ENCODE data around the gene TSBP1.

DNA sequence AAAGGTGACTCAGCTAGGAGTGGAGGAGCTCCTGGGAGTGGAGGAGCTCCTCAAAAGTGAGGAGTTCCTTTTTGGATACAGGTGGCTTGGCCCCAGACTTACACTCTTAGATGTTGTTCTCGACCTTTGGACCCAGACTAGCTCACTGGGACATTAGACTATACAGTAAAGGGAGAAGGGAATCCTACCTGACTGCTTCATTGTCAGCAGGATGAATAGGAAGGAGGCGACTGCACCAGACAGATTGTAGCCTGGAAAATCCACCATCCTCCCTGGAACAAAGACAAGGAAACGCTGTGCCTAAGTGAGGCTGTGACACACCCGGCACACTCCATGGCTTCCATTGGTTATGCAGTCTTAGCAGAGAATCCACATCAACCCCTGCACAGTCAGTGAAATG lies 35.2 kb upstream of the TSBP1 start, which contains the start of gene BTNL2:
- TF ChIP-seq, protein P1, sequence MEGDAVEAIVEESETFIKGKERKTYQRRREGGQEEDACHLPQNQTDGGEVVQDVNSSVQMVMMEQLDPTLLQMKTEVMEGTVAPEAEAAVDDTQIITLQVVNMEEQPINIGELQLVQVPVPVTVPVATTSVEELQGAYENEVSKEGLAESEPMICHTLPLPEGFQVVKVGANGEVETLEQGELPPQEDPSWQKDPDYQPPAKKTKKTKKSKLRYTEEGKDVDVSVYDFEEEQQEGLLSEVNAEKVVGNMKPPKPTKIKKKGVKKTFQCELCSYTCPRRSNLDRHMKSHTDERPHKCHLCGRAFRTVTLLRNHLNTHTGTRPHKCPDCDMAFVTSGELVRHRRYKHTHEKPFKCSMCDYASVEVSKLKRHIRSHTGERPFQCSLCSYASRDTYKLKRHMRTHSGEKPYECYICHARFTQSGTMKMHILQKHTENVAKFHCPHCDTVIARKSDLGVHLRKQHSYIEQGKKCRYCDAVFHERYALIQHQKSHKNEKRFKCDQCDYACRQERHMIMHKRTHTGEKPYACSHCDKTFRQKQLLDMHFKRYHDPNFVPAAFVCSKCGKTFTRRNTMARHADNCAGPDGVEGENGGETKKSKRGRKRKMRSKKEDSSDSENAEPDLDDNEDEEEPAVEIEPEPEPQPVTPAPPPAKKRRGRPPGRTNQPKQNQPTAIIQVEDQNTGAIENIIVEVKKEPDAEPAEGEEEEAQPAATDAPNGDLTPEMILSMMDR (conservative IDR thresholded peaks at IDR 0.05; ENCODE audit: low read length): no peak
- TF ChIP-seq EZH2phosphoT487 (IDR thresholded peaks at IDR 0.05; ENCODE audit: borderline replicate concordance): no peak
